HepG2 (cell line): Measurements from ENCODE around the gene OAF. TPM values are rescaled to one million over a fixed set of nuclear protein-coding genes. Genes with fewer than 3 reads are reported as not detected.

Experiments
- ELF1 ChIP-seq: sonication (generic); formaldehyde crosslinking; IDR thresholded peaks from 2 replicates; pipeline ENCODE4 v1.4.0; 2020; ENCODE audit warnings: missing genetic modification reagents
- ELF4 ChIP-seq: sonication (generic); formaldehyde crosslinking; IDR thresholded peaks from 2 replicates; pipeline ENCODE4 v1.5.0; 2020; ENCODE audit warnings: missing genetic modification reagents, mild to moderate bottlenecking, moderate library complexity, borderline replicate concordance
- PRDM4 ChIP-seq: sonication (generic); formaldehyde crosslinking; IDR thresholded peaks from 2 replicates; pipeline ENCODE4 v1.9.0; 2021; ENCODE audit warnings: missing genetic modification reagents, borderline replicate concordance
- SAP130 ChIP-seq: IDR thresholded peaks from 2 replicates; pipeline ENCODE4 v1.6.1; 2016; ENCODE audit warnings: low read depth
- YEATS2 ChIP-seq: sonication (generic); formaldehyde crosslinking; IDR thresholded peaks from 2 replicates; pipeline ENCODE4 v1.4.0; 2020; ENCODE audit warnings: missing genetic modification reagents, borderline replicate concordance
- ZC3H13 ChIP-seq: sonication (generic); formaldehyde crosslinking; IDR thresholded peaks from 2 replicates; pipeline ENCODE4 v1.8.1; 2023; ENCODE audit warnings: mild to moderate bottlenecking, missing genetic modification reagents, moderate library complexity
- ZMYM2 ChIP-seq: sonication (generic); formaldehyde crosslinking; IDR thresholded peaks from 2 replicates; pipeline ENCODE4 v1.8.0; 2022; ENCODE audit warnings: mild to moderate bottlenecking, missing genetic modification reagents
- ZNF142 ChIP-seq: sonication (generic); formaldehyde crosslinking; IDR thresholded peaks from 2 replicates; pipeline ENCODE4 v1.4.0; 2020; ENCODE audit warnings: missing genetic modification reagents
- ZNF224 ChIP-seq: sonication (generic); formaldehyde crosslinking; IDR thresholded peaks from 2 replicates; pipeline ENCODE4 v1.5.0; 2020; ENCODE audit warnings: mild to moderate bottlenecking, missing genetic modification reagents
- ZNF256 ChIP-seq: sonication (generic); formaldehyde crosslinking; conservative IDR thresholded peaks from 2 replicates; pipeline ENCODE4 v1.4.0; 2020; ENCODE audit warnings: missing genetic modification reagents
- ZNF572 ChIP-seq: sonication (generic); formaldehyde crosslinking; IDR thresholded peaks from 2 replicates; pipeline ENCODE4 v1.5.1; 2020; ENCODE audit warnings: mild to moderate bottlenecking, missing genetic modification reagents
- polyA plus RNA-seq, 8 experiments: library from polyadenylated mRNA; depleted of rRNA in 3 of 8; stranded (reverse) in 7 of 8; unstranded in 1 of 8; fragments of >200 nt; fragmentation: Illumina TruSeq in 4 of 8; extraction: Trizol in 4 of 8; gene quantifications; 2 replicates each; pipeline versions ENCODE4 v1.2.1 to v1.2.3, GENCODE V29; 2011 to 2016; ENCODE audit warnings: low read depth in 4 of 8, missing spikeins in 1 of 8, mixed read lengths in 1 of 8; ENCODE audit not compliant: insufficient read depth in 1 of 8
- total RNA-seq, 5 experiments: library from RNA; depleted of rRNA; stranded (reverse); fragments of >200 nt; fragmentation: Illumina TruSeq; extraction: Trizol; gene quantifications; 2 replicates each; pipeline ENCODE4 v1.2.3, GENCODE V29; 2016; ENCODE audit warnings: low read depth in 1 of 5
- TF ChIP-seq, protein P1 (sequence below): sonication (generic); formaldehyde crosslinking; IDR thresholded peaks from 2 replicates; pipeline ENCODE4 v1.4.0; 2020; ENCODE audit warnings: missing genetic modification reagents, mild to moderate bottlenecking, borderline replicate concordance
- TF ChIP-seq, protein P2 (sequence below): sonication (generic); formaldehyde crosslinking; IDR thresholded peaks from 2 replicates; pipeline ENCODE4 v1.5.0; 2020; ENCODE audit warnings: mild to moderate bottlenecking, missing genetic modification reagents
- TF ChIP-seq, protein P3 (sequence below): sonication (generic); formaldehyde crosslinking; IDR thresholded peaks from 2 replicates; pipeline ENCODE4 v1.8.0; 2022; ENCODE audit warnings: missing genetic modification reagents, mild to moderate bottlenecking, inconsistent platforms, borderline replicate concordance

Gene OAF
- total and polyA plus RNA-seq, 2 of the 13 experiments (the other 11 are each of a cell fraction or from before 2014, with no cell fraction given) = 63.7 to 94.6 TPM

GRCh38 chr11:120168960-120169681, 41.7 kb upstream of the OAF start (continued):
- no peak for TF ChIP-seq PRDM4
- TF ChIP-seq ELF4 (CRISPR knock-in tag) = no peak
- TF ChIP-seq, protein P1, sequence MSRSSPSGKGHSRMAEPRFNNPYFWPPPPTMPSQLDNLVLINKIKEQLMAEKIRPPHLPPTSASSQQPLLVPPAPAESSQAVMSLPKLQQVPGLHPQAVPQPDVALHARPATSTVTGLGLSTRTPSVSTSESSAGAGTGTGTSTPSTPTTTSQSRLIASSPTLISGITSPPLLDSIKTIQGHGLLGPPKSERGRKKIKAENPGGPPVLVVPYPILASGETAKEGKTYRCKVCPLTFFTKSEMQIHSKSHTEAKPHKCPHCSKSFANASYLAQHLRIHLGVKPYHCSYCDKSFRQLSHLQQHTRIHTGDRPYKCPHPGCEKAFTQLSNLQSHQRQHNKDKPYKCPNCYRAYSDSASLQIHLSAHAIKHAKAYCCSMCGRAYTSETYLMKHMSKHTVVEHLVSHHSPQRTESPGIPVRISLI = 0 out of 2 replicates have a peak, but pooled peaks have one; percentile 13
- TF ChIP-seq ZNF256 (CRISPR knock-in tag) = no peak
- TF ChIP-seq ZNF224 (CRISPR knock-in tag) = no peak
- TF ChIP-seq, protein P2, sequence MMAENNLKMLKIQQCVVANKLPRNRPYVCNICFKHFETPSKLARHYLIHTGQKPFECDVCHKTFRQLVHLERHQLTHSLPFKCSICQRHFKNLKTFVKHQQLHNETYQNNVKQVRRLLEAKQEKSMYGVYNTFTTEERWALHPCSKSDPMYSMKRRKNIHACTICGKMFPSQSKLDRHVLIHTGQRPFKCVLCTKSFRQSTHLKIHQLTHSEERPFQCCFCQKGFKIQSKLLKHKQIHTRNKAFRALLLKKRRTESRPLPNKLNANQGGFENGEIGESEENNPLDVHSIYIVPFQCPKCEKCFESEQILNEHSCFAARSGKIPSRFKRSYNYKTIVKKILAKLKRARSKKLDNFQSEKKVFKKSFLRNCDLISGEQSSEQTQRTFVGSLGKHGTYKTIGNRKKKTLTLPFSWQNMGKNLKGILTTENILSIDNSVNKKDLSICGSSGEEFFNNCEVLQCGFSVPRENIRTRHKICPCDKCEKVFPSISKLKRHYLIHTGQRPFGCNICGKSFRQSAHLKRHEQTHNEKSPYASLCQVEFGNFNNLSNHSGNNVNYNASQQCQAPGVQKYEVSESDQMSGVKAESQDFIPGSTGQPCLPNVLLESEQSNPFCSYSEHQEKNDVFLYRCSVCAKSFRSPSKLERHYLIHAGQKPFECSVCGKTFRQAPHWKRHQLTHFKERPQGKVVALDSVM (CRISPR knock-in tag) = no peak
- TF ChIP-seq ZC3H13 (CRISPR knock-in tag) = no peak
- TF ChIP-seq, protein P3, sequence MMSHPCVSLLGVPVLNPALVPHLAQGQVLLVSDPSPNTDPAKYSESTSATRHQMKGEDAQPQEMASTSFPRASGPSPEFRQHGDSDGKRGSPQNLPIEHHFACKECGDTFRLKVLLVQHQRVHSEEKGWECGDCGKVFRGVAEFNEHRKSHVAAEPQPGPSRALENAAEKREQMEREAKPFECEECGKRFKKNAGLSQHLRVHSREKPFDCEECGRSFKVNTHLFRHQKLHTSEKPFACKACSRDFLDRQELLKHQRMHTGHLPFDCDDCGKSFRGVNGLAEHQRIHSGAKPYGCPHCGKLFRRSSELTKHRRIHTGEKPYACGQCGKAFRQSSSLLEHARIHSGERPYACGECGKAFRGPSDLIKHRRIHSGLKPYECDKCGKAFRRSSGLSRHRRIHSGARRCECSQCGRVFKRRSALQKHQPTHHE (CRISPR knock-in tag) = 0 out of 2 replicates have a peak, but pooled peaks have one; percentile 11
- peak; percentile 34; the same call in 1 of the 2 replicates for TF ChIP-seq SAP130
- no peak for TF ChIP-seq ZNF142 (CRISPR knock-in tag)
- TF ChIP-seq ELF1 = no peak
- TF ChIP-seq YEATS2 (CRISPR knock-in tag) = no peak
- TF ChIP-seq ZNF572 (CRISPR knock-in tag) = no peak
- no peak for TF ChIP-seq ZMYM2
